ENCODE measurements around the gene ATXN10. TPM values are rescaled to one million over a fixed set of nuclear protein-coding genes. Genes with fewer than 3 reads are reported as not detected.
A peak's percentile ranks its signal among the peaks of the same experiment; 100 is the strongest.

Gene ATXN10
- total and polyA plus RNA-seq, 2 of the 13 experiments (the other 11 are each of a cell fraction or from before 2014, with no cell fraction given) = 60.1 to 194 TPM

- no peak for TF ChIP-seq MYNN (CRISPR knock-in tag; IDR thresholded peaks at IDR 0.05; ENCODE audit: low read depth)
Observed at GRCh38 chr22:45671783-45672563, at the start of gene ATXN10 (continued).

DNA sequence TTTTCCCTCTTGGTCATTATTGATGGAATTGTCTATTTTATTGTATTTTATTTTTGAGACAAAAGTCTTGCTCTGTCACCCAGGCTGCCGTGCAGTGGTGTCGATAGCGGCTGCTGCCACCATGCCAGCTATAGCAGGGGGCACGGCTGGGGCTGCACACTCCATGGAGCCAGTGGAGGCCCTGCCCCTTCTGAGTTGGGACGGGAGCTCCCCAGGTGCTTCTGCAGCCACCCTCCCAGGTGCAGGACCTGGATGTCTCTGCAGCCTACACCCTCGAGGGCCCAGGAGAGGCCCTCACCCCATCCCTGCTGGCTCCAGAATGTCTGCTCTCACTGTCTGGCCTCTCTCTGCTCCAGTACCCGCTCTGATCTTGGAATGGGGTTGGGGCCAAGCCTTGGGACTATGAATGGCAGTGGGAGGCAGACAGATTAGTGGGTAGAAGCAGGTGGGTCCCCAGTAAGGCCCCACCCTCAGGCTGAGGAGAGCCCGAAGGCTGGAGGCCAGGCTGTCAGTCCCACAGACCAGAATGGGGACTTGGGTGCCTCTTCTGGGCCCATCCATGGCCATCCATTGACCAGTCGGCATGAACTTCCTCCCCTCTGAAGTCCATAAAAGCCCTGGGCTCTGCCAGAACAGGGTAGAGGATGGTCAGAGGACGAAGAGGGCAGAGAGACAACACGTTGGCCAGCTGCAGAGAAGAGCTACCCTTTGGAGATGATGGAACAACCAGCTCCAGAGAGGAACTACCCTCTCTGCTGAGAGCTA is 49.6 kb upstream of the ATXN10 start:
- intact Hi-C loops (cut with micrococcal nuclease; ENCODE audit: unreplicated experiment) = no loop called here
- H3K36me3 ChIP-seq (replicated peaks in 1 of 2; ENCODE audit: control insufficient read depth in 1 of 2, insufficient read depth in 2 of 2, low read length in 2 of 2) = no peaks in the 10 kb centered on the region
- ChIA-PET CTCF (ENCODE audit: low intra/inter-chr PET ratio, low total read pairs) (no interaction called here), POLR2A (no interaction called here)
- DNase-seq (ENCODE audit: low spot score) = no peak
- in situ Hi-C loops (cut with HindIII; ENCODE audit: extremely low pct_ligation_motif_present, low pct_unique_long_range_greater_than_20kb) = no loop called here
- H3K9ac ChIP-seq (ENCODE audit: insufficient read depth, low read depth, low read length) = no peak overlapping the region
- no peak overlapping the region for H3K4me3 ChIP-seq (replicated peaks in 1 of 3; ENCODE audit: insufficient read depth in 1 of 3, low read depth in 2 of 3, low read length in 3 of 3)
- H3K27me3 ChIP-seq (ENCODE audit: control insufficient read depth in 1 of 2, insufficient read depth in 2 of 2, low read length in 2 of 2) = peaks cover 1 to 20% of the 10 kb centered on the region in 2 experiments; a peak in 3 of 5 replicates
- TF ChIP-seq FOXK2 (IDR thresholded peaks at IDR 0.05) (no peak), ZNF10 (CRISPR knock-in tag; IDR thresholded peaks at IDR 0.05; ENCODE audit: borderline replicate concordance, low read depth) (no peak), ZFY (CRISPR knock-in tag; IDR thresholded peaks at IDR 0.05) (no peak), MNT (IDR thresholded peaks at IDR 0.05) (no peak), HOXA7 (CRISPR knock-in tag; IDR thresholded peaks at IDR 0.05) (no peak), MTERF4 (CRISPR knock-in tag; IDR thresholded peaks at IDR 0.05) (no peak), ZBTB43 (CRISPR knock-in tag; conservative IDR thresholded peaks at IDR 0.05) (no peak), SP5 (CRISPR knock-in tag; IDR thresholded peaks at IDR 0.05; ENCODE audit: borderline replicate concordance, low read depth) (no peak), ZNF44 (CRISPR knock-in tag; IDR thresholded peaks at IDR 0.05) (no peak), NFE2L2 (IDR thresholded peaks at IDR 0.05; ENCODE audit: low read length) (no peak), ZNF136 (CRISPR knock-in tag; IDR thresholded peaks at IDR 0.05; ENCODE audit: low read depth) (no peak), ZNF629 (CRISPR knock-in tag; conservative IDR thresholded peaks at IDR 0.05) (no peak)
- TF ChIP-seq, protein P1, sequence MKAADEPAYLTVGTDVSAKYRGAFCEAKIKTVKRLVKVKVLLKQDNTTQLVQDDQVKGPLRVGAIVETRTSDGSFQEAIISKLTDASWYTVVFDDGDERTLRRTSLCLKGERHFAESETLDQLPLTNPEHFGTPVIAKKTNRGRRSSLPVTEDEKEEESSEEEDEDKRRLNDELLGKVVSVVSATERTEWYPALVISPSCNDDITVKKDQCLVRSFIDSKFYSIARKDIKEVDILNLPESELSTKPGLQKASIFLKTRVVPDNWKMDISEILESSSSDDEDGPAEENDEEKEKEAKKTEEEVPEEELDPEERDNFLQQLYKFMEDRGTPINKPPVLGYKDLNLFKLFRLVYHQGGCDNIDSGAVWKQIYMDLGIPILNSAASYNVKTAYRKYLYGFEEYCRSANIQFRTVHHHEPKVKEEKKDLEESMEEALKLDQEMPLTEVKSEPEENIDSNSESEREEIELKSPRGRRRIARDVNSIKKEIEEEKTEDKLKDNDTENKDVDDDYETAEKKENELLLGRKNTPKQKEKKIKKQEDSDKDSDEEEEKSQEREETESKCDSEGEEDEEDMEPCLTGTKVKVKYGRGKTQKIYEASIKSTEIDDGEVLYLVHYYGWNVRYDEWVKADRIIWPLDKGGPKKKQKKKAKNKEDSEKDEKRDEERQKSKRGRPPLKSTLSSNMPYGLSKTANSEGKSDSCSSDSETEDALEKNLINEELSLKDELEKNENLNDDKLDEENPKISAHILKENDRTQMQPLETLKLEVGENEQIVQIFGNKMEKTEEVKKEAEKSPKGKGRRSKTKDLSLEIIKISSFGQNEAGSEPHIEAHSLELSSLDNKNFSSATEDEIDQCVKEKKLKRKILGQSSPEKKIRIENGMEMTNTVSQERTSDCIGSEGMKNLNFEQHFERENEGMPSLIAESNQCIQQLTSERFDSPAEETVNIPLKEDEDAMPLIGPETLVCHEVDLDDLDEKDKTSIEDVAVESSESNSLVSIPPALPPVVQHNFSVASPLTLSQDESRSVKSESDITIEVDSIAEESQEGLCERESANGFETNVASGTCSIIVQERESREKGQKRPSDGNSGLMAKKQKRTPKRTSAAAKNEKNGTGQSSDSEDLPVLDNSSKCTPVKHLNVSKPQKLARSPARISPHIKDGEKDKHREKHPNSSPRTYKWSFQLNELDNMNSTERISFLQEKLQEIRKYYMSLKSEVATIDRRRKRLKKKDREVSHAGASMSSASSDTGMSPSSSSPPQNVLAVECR (CRISPR knock-in tag; IDR thresholded peaks at IDR 0.05; ENCODE audit: borderline replicate concordance) = no peak
- 43% methylated on average over 9 of the region's 11 CpGs for whole genome bisulfite sequencing (ENCODE audit: low lambda C conversion rate)
- no TSS peak for BruUV-seq (replicated peaks)
- no peak overlapping the region for H3K4me2 ChIP-seq (ENCODE audit: low read depth, low read length)
- peaks cover 29% of the 10 kb centered on the region for H3K4me1 ChIP-seq (ENCODE audit: insufficient read depth, low read length)
- no peak overlapping the region for H3K27ac ChIP-seq (ENCODE audit: extremely low read length, insufficient read depth, low read length)
- H4K20me1 ChIP-seq (ENCODE audit: insufficient read depth, low read length) = no peaks in the 10 kb centered on the region
- peak; percentile 26; the same call in 2 of the 3 replicates for ATAC-seq
- peaks cover 7% of the 10 kb centered on the region for H3K9me3 ChIP-seq (ENCODE audit: low read length)
- H3K79me2 ChIP-seq (ENCODE audit: insufficient read depth, low read length) = no peaks in the 10 kb centered on the region
- no peak overlapping the region for H2AFZ ChIP-seq (ENCODE audit: low read length)
- no peak for FAIRE-seq

Measured in HepG2 (cell line).